Activated naive CD8-positive, alpha-beta T cell (primary cell): ENCODE results near the gene IWS1.
"Not testable (repeated sequence)": the region's sequence is repeated elsewhere in the genome, so short reads cannot be mapped to it uniquely, and the experiment has no call there.

Source experiments
- H3K27ac Mint-ChIP-seq: one replicate; pipeline ENCODE4 v1.8.0; 2021; ENCODE audit warnings: mixed read lengths
- H3K27me3 Mint-ChIP-seq: one replicate; pipeline ENCODE4 v1.8.0; 2021; ENCODE audit warnings: mixed read lengths
- H3K36me3 Mint-ChIP-seq: one replicate; pipeline ENCODE4 v1.8.0; 2021; ENCODE audit warnings: mixed read lengths
- H3K4me1 Mint-ChIP-seq: one replicate; pipeline ENCODE4 v1.8.0; 2021; ENCODE audit warnings: low read depth, mixed read lengths
- H3K4me3 Mint-ChIP-seq: one replicate; pipeline ENCODE4 v1.8.0; 2021; ENCODE audit warnings: mild to moderate bottlenecking, mixed read lengths
- H3K9me3 Mint-ChIP-seq: one replicate; pipeline ENCODE4 v1.8.0; 2021; ENCODE audit warnings: low read depth, mixed read lengths

IWS1 gene

DNA sequence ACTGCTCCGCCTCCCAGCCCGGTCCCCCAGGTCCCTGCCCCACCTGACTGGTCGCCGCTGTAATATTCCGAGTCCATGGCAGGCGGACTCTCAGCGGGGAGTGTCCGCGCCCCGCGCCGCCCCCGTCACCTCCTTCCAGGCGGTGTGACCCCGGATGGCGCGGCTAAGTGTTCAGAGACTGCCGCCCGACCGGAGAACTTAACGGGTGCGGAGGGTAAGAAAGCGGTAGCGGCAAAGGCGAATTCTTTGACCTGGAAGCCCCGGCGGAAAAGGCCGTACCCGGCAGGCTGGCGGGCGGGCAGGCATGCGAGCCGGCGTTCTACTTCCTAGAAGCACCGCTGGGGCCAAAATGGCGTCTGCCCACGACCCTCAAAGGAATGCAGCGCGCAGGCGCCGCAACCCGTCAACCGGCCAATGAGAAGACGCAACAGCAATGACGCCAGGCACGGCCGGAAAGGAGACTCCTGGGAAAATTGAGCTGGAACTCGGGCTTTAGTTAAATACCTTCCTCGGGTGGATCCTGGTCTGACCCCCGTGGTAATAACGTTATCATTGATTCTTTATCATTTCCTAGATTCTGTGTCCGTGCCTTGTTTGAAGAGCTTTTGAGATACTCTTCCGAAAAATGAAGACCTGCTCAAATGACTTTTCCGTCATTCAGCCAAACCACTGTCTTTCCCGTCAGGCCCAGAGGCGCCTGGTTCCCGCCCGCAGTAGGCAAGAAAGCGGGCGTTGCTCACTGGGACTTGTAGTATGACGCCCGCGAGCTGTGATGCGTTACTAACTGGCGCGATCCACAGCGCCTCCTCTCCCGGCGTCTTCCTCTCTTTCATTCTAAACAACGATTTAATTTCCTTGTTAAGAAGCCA is at the start of gene IWS1:
Gene IWS1 (minus strand): TSS at position 358 of the 869 bp plus-strand sequence. CDS start 281 bp downstream, at position 77.
- peak within 1 kb of the TSS; percentile 99 for H3K4me3 Mint-ChIP-seq
- H3K27me3 Mint-ChIP-seq: no peaks in the 10 kb centered on the region
- H3K4me1 Mint-ChIP-seq: peaks cover 44% of the 10 kb centered on the region
- H3K36me3 Mint-ChIP-seq: peaks cover 3% of the 10 kb centered on the region
- peak within 1 kb of the TSS; percentile 99 for H3K27ac Mint-ChIP-seq
- no peaks in the 10 kb centered on the region for H3K9me3 Mint-ChIP-seq

DNA sequence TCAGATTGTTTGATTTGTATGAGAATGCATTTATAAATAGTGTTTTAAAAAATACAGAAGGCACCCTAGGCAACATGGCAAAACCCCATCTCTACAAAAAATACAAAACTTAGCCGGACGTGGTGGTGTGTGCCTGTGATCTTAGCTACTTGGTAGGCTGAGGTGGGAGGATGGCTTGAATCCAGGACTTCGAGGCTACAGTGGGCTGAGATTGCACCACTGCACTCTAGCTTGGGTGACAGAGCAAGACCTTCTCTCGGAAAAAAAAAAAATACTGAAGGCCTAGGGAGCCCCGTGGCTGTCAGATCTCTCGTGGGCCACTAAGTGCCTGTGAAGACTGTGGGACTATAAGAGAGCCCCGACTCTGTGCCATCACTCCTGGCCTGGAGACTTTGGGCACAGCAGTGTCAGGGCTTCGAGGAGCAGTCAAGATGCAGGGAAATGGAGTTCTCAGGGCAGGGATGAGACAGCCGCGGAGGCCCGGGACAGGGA is 49.7 kb upstream of the IWS1 start:
- Mint-ChIP-seq H3K27me3 (no peaks in the 10 kb centered on the region), H3K36me3 (no peaks in the 10 kb centered on the region), H3K9me3 (no peaks in the 10 kb centered on the region), H3K4me3 (no peak overlapping the region), H3K27ac (no peak overlapping the region), H3K4me1 (peaks cover 14% of the 10 kb centered on the region)

DNA sequence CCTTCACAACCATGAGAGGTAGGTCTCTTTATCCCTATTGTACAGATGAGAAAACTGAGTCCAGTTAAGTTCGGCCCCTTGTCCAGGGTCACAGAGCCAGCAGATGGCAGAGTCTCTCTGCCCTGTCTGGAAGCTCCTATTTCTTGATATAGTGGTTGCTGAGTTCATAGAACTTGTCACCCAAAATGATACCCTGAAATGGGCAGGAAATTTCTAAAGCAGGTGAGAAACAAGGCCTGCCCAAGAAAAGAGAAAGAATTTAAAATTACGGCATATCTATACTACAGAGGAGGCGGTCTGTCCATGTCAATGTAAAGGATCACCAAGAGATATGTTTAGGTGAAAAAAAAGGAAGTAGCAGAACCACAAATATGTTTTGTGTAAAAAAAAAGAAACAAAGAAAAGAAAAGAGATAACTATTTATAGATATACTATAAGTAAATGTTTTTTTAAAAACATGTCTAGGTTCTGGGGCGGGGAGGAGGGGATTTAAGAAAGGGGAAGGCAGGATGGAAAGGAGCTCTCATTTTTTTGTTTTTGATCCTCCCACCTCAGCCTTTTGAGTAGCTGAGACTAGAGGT is 49.0 kb upstream of the IWS1 start:
- no peaks in the 10 kb centered on the region for H3K36me3 Mint-ChIP-seq
- no peaks in the 10 kb centered on the region for H3K27me3 Mint-ChIP-seq
- no peak overlapping the region for H3K27ac Mint-ChIP-seq
- H3K9me3 Mint-ChIP-seq: no peaks in the 10 kb centered on the region
- H3K4me1 Mint-ChIP-seq: peaks cover 14% of the 10 kb centered on the region
- no peak overlapping the region for H3K4me3 Mint-ChIP-seq

DNA sequence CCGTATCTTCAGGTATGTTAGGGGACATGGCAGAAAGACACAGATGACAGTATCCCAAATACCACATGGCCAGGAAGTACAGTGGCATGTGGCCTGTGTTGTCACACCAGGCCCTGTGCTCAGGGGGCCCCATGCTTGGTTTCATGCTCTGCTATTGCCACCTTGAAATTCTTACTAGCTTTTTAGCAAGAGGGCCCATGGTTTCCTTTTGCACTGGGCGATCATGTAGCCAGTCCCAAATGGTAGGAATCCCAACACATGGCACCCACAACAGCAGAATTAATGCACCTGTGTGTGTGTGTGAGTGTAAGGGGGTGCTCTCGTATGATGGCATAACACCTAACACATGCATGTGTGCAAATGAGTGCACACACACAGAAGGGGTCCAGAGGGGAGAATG is 48.4 kb upstream of the IWS1 start:
- Mint-ChIP-seq H3K4me1 (peaks cover 14% of the 10 kb centered on the region), H3K4me3 (no peak overlapping the region), H3K9me3 (no peaks in the 10 kb centered on the region), H3K27ac (no peak overlapping the region), H3K36me3 (no peaks in the 10 kb centered on the region), H3K27me3 (no peaks in the 10 kb centered on the region)

DNA sequence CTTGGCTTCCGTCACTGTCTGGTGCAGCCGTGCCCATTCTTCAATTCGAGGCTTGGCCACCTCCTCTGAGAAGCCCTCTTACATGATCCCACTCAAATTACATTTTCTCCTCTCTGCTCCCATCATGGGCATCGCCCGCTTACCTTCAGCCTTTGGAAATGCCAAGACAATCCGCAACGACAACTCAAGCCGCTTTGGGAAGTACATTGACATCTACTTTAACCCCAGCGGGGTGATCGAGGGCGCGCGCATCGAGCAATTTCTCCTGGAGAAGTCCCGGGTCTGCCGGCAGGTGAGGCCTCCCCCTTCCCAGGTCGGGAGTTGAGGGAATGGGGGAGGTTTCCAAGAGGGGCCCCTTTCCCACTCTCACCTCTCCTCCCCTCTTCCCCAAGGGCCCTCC is 47.5 kb upstream of the IWS1 start:
- Mint-ChIP-seq H3K27ac (no peak overlapping the region), H3K36me3 (no peaks in the 10 kb centered on the region), H3K4me1 (peaks cover 14% of the 10 kb centered on the region), H3K27me3 (no peaks in the 10 kb centered on the region), H3K9me3 (no peaks in the 10 kb centered on the region), H3K4me3 (no peak overlapping the region)

DNA sequence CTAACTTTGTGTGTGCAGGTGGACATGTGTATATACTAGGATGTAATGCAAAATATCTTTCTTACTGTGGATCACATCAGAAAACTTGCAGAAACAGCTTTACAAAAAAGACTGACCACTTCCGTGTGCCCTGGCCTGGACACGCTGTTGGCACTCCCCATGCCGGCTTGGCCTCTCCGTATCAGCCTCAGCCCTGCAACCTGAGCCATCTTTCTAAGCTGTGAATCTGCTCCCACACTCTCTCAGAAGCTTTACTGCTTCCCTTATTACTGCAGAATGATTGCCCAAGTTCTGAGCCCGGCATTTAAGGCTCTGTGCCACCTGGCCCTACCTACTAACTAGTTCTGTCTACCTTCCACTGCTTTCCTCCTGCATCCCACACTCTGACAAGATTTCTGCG is 47.0 kb upstream of the IWS1 start:
- H3K4me3 Mint-ChIP-seq: no peak overlapping the region
- H3K36me3 Mint-ChIP-seq: no peaks in the 10 kb centered on the region
- peaks cover 14% of the 10 kb centered on the region for H3K4me1 Mint-ChIP-seq
- H3K27ac Mint-ChIP-seq: no peak overlapping the region
- no peaks in the 10 kb centered on the region for H3K27me3 Mint-ChIP-seq
- H3K9me3 Mint-ChIP-seq: no peaks in the 10 kb centered on the region

DNA sequence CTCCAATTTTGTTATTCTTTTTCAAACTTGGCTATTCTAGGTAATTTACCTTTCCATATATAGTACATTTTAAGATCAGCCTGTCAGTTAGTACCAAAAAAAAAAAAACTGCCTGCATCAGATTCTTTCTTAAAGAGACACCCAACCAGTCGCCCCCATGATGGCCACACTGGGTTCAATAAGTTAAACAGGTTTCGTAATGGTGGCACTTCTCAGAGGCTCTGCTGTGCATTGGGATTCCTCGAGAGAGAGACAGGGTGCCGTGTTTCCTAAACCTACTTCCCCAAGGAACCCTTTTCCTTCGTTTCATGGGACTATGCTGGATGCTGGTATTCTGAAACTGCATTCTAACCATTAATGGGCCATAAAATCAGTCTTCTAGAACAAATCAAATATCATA is 46.6 kb upstream of the IWS1 start:
- Mint-ChIP-seq H3K9me3 (no peaks in the 10 kb centered on the region), H3K27ac (no peak overlapping the region), H3K4me3 (no peak overlapping the region), H3K4me1 (peaks cover 14% of the 10 kb centered on the region), H3K36me3 (no peaks in the 10 kb centered on the region), H3K27me3 (no peaks in the 10 kb centered on the region)

DNA sequence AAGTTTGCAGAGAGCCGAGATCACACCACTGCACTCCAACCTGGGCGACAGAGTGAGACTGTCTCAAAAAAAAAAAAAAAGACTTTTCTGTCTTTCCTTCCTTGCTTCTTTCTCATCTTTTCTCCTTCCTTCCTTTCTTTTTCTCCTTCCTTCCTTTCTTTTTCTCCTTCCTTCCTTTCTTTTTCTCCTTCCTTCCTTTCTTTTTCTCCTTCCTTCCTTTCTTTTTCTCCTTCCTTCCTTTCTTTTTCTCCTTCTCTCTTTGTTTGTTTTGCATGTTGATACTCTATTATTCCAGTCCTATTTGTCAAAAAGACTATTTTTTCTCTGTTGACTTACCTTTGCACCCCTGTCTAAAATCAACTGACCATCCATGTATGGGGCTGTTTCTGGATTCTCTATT is 46.1 kb upstream of the IWS1 start:
- H3K4me1 Mint-ChIP-seq: peaks cover 14% of the 10 kb centered on the region
- H3K27me3 Mint-ChIP-seq, H3K4me3 Mint-ChIP-seq, H3K27ac Mint-ChIP-seq, H3K9me3 Mint-ChIP-seq, H3K36me3 Mint-ChIP-seq: not testable (repeated sequence)

DNA sequence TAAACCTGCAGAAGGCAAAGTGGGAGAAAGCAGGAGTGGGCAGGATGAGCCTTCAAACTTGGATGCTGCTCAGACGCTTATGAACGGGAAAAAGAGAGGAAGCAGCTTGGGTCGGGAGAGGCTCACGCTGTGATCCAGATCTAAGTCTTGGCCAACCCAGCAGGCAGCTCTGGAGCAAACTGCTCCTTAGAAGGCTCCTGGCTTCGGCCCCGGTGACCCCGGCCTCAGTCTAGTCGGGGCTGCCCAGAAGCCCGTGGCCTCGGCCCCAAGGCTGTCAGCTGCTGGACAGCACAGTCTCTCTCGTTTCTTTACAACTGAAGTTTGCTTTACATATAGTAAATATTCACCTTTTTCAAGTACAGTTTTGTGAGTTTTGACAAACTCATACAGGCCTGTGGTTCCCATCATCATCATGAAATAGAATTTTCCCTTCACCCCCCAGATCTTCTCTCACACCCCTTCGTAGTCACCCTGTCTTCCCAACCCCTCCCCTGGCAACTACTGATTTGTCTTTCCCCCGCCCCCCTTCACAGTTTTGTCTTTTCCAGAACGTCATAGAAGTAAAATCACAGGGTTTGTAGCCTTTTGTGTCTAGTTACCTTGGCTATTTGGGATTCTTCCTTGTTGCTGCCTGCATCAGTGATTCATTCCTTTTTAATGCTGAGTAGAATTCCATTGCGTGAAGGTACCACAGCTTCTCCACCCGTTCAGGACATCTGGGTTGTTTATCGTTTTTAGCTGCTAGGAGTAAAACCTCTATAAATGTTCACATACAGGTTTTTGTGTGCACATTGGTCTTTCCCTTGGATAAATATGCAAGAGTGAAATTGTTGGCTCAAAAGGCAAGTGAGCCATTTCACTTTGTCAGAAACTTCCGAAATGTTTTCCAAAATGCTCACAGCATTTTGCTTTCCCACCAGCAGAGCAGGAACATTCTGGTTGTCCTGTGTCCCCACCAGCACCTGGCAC is 44.3 kb upstream of the IWS1 start:
- Mint-ChIP-seq H3K36me3 (no peaks in the 10 kb centered on the region), H3K27ac (no peak overlapping the region), H3K4me1 (peaks cover 6% of the 10 kb centered on the region), H3K9me3 (no peaks in the 10 kb centered on the region), H3K4me3 (no peak overlapping the region), H3K27me3 (no peaks in the 10 kb centered on the region)

DNA sequence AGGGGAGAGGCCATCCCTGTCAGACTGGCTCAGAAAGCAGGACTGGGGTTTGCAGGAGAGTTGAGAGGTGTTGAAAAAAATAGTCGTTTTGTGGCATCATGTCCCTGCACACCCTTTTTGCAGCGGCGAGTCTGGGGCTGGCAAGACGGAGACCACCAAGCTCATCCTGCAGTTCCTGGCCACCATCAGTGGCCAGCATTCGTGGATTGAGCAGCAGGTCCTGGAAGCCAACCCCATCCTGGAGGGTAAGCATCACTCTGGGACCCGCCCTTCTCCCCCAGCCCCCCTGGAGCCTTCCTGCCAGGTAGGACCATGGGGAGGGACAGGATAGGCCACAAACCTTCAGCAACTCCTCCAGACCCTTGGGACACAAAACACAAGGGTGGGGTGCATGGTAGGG is 43.4 kb upstream of the IWS1 start:
- Mint-ChIP-seq H3K9me3 (no peaks in the 10 kb centered on the region), H3K36me3 (no peaks in the 10 kb centered on the region), H3K4me1 (no peaks in the 10 kb centered on the region), H3K27me3 (no peaks in the 10 kb centered on the region), H3K27ac (no peak overlapping the region), H3K4me3 (no peak overlapping the region)

DNA sequence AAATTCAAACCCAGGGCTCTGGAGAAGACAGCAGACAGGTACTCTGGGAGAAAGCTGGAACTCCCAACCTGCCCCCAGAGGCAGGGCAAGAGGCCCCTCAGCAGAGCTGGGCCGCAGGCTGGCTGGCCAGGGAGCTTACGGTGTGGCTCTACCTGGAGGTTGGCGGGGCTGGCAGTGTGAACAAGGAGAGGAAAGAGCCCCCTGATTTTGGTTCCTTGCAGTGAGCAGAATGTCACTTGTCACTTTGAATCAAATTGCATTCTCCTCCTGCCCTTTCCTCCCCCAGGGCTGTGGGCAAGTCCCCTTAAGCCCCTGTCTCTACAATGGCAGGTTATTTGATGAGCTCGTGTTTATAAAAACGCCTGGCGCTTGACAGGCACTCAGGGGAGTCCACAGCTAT is 41.8 kb upstream of the IWS1 start:
- no peaks in the 10 kb centered on the region for H3K27me3 Mint-ChIP-seq

DNA sequence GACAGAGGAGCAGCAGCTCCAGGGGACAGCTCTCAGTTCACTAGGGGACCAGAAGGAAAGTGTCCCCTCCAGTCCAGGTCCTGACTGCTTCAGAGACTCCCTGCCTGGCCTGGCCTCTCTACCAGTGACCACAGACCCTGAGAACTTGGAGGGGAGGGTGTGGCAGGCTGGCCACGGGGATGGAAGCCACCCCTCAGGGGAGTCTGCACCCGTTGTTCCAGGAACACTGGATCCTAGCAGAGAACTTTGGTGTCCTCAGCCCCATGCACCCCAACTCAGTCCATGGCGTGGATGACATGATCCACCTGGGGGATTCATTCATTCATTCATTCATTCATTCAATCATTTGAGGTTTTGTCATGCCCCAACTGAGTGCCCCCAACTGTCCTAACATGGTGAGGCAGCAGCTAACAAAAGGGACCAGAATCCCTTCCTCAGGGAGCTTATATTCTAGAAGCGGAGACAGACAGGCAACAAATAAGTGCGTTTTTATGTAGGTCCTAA is 41.1 kb upstream of the IWS1 start:
- no peak overlapping the region for H3K27ac Mint-ChIP-seq
- H3K27me3 Mint-ChIP-seq: no peaks in the 10 kb centered on the region
- H3K4me3 Mint-ChIP-seq: no peak overlapping the region
- H3K36me3 Mint-ChIP-seq: no peaks in the 10 kb centered on the region
- no peaks in the 10 kb centered on the region for H3K9me3 Mint-ChIP-seq
- peaks cover 2% of the 10 kb centered on the region for H3K4me1 Mint-ChIP-seq

More for the DNA sequence above, 41.8 kb upstream of the IWS1 start:
- no peak overlapping the region for H3K4me3 Mint-ChIP-seq
- no peaks in the 10 kb centered on the region for H3K9me3 Mint-ChIP-seq
- H3K4me1 Mint-ChIP-seq: peaks cover 2% of the 10 kb centered on the region
- no peaks in the 10 kb centered on the region for H3K36me3 Mint-ChIP-seq
- H3K27ac Mint-ChIP-seq: no peak overlapping the region

DNA sequence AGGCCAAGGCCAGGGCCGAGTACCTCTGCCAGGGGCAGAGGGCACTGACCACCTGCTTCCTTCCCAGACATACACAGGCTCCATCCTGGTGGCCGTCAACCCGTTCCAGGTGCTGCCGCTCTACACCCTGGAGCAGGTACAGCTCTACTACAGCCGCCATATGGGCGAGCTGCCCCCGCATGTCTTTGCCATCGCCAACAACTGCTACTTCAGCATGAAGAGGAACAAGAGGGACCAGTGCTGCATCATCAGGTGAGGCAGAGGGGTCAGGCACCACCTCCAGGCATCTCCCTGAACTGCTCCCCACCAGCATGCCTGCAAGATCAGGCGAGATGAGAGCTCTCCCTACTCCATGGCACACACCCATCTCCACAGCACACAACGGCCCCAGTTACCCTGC is 40.3 kb upstream of the IWS1 start:
- Mint-ChIP-seq H3K36me3 (no peaks in the 10 kb centered on the region), H3K4me1 (peaks cover 2% of the 10 kb centered on the region), H3K27me3 (no peaks in the 10 kb centered on the region), H3K4me3 (no peak overlapping the region), H3K9me3 (no peaks in the 10 kb centered on the region), H3K27ac (no peak overlapping the region)

DNA sequence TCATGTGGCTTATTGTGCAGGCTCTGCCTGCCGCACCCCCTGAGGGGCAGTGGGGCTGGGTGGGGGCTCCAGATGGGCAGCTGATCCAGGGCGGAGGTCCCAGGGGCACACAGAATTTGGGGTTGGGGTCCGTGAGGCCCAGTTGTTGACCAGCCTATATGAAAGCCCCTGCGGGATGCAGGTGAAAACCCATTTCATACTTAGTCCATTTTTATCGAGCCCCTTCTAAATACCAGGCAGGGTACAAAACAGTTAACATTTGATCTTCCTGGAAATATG is 39.8 kb upstream of the IWS1 start:
- Mint-ChIP-seq H3K4me3 (no peak overlapping the region), H3K27ac (no peak overlapping the region), H3K9me3 (no peaks in the 10 kb centered on the region), H3K27me3 (no peaks in the 10 kb centered on the region), H3K36me3 (no peaks in the 10 kb centered on the region), H3K4me1 (peaks cover 2% of the 10 kb centered on the region)
